Measurements from ENCODE around the gene ABCB7.
"Not testable (repeated sequence)": the region's sequence is repeated elsewhere in the genome, so short reads cannot be mapped to it uniquely, and the experiment has no call there.

ABCB7 gene

DNA sequence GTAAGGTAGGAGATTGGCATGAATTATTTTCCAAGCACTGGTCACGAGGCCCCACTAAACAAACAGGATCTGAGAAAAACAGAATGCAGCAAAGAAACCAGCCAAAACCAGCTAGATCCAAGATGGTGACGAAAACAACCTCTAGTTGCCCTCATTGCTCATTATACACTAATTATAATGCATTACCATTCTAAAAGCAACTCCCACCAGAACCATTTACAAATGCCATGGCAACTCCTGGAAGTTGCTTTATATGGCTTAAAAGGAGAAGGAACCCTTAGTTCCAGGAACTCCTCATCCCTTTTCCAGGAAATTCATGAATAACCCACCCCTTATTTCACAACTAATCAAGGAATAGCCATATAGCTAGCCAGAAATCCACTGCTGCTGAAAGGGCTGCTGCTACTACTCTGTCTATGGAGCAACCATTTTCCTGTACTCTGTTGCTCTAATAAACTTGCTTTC is 69.3 kb downstream of the ABCB7 start:
- H3K4me1 ChIP-seq (ENCODE audit: insufficient read depth, low read length): no peaks in the 10 kb centered on the region
- WGBS: 77% methylated on average over 2 of the region's 2 CpGs
- H3K4me3 ChIP-seq (ENCODE audit: low read length): no peak overlapping the region
- no peaks in the 10 kb centered on the region for H3K36me3 ChIP-seq (ENCODE audit: insufficient read depth, low read length)
- H3K27me3 ChIP-seq (ENCODE audit: insufficient read depth, low read length): no peaks in the 10 kb centered on the region
- H3K9ac ChIP-seq (ENCODE audit: low read depth, low read length): no peak overlapping the region
- H3K27ac ChIP-seq (ENCODE audit: low read depth, low read length): no peak overlapping the region
- H3K9me3 ChIP-seq (ENCODE audit: insufficient read depth, low read depth, low read length): peaks cover 4% of the 10 kb centered on the region; the same call in 1 of the 2 replicates

DNA sequence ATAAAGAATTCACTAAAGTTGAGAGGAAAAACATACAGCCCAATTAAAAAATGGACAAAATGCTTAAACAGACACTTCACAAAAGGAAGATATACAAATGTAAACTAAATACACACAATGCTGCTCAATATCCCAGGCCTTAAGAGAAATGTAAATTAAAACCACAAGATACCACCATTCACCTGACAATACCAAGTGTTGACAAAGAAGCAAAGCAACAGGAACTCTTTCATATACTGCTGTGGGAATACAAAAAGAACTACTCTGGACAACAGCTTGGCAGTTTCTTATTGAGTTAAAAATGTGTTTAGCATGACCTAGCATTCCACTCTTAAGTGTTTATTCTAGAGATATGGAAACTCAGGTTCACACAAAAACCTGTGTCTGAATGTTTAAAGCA is 71.3 kb downstream of the ABCB7 start:
- no peak overlapping the region for H3K4me3 ChIP-seq (ENCODE audit: low read length)
- no peaks in the 10 kb centered on the region for H3K27me3 ChIP-seq (ENCODE audit: insufficient read depth, low read length)
- peaks cover 4% of the 10 kb centered on the region; the same call in 1 of the 2 replicates for H3K9me3 ChIP-seq (ENCODE audit: insufficient read depth, low read depth, low read length)
- H3K4me1 ChIP-seq (ENCODE audit: insufficient read depth, low read length): no peaks in the 10 kb centered on the region
- no peak overlapping the region for H3K9ac ChIP-seq (ENCODE audit: low read depth, low read length)
- no peak overlapping the region for H3K27ac ChIP-seq (ENCODE audit: low read depth, low read length)
- H3K36me3 ChIP-seq (ENCODE audit: insufficient read depth, low read length): no peaks in the 10 kb centered on the region

DNA sequence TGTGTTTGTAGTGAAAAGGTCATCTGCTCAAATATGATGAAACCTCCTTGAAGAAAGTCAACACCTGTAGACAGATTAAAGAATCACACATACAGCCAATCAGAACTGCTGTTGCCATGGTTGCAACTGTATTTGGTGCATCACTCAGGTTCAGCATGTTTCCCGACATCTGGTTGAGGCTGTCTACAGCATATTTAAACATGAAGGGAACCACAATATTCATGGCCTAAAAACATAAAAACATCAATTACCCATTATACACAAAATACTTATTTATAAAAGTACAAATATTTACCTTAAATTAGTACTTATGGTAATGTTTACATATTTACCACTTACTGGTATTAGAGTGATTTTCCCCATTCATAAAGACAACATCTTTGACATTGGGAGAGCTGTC is 79.7 kb downstream of the ABCB7 start:
- Histone ChIP-seq H3K4me1 (ENCODE audit: insufficient read depth, low read length) (no peaks in the 10 kb centered on the region), H3K27me3 (ENCODE audit: insufficient read depth, low read length) (no peaks in the 10 kb centered on the region), H3K27ac (ENCODE audit: low read depth, low read length) (no peak overlapping the region), H3K36me3 (ENCODE audit: insufficient read depth, low read length) (peaks cover 15% of the 10 kb centered on the region; the same call in 1 of the 2 replicates), H3K4me3 (ENCODE audit: low read length) (no peak overlapping the region), H3K9me3 (ENCODE audit: insufficient read depth, low read depth, low read length) (no peaks in the 10 kb centered on the region), H3K9ac (ENCODE audit: low read depth, low read length) (no peak overlapping the region)
- WGBS: 100% methylated on average over 1 of the region's 1 CpG

DNA sequence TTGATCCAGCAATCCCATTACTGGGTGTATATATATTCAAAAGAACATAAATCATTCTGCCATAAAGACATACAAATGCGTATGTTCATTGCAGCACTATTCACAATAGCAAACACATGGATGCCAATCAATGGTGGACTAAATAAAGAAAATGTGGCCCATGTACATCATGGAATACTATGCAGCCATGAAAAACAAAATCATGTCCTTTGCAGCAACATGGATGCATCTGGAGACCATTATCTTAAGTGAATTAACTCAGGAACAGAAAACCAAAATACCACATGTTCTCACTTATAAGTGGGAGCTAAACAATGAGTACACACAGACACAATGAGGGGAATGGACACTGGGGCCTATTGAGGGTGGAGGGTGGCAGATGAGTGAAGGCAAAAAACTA is 81.6 kb downstream of the ABCB7 start:
- H3K9ac ChIP-seq (ENCODE audit: low read depth, low read length): no peak overlapping the region
- no peaks in the 10 kb centered on the region for H3K4me1 ChIP-seq (ENCODE audit: insufficient read depth, low read length)
- 0% methylated on average over 1 of the region's 1 CpG for WGBS
- no peak overlapping the region for H3K4me3 ChIP-seq (ENCODE audit: low read length)
- no peaks in the 10 kb centered on the region for H3K27me3 ChIP-seq (ENCODE audit: insufficient read depth, low read length)
- H3K36me3 ChIP-seq (ENCODE audit: insufficient read depth, low read length): peaks cover 19% of the 10 kb centered on the region; the same call in 1 of the 2 replicates
- H3K27ac ChIP-seq (ENCODE audit: low read depth, low read length): no peak overlapping the region
- no peaks in the 10 kb centered on the region for H3K9me3 ChIP-seq (ENCODE audit: insufficient read depth, low read depth, low read length)

DNA sequence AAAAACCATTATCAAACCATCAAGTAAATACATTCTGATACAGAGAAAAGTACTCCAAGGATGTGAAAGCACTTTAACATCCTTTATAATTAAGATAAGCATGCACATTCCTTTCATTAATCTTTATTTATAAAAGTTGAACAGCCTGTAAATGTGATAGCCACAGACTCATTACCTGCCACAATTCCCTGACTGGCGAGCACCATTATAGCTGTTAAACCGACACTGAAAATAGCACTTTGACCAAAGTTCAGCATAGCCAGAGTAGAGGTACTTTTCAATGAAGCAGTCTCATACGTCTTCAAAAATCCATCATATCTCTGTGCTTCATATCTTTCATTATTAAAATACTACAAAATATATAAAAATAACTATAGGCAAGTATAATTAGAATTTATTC is 84.7 kb downstream of the ABCB7 start:
- 89% methylated on average over 3 of the region's 3 CpGs for WGBS
- Histone ChIP-seq H3K36me3 (ENCODE audit: insufficient read depth, low read length) (peaks cover 23% of the 10 kb centered on the region; the same call in 1 of the 2 replicates), H3K27ac (ENCODE audit: low read depth, low read length) (no peak overlapping the region), H3K9me3 (ENCODE audit: insufficient read depth, low read depth, low read length) (no peaks in the 10 kb centered on the region), H3K4me3 (ENCODE audit: low read length) (no peak overlapping the region), H3K27me3 (ENCODE audit: insufficient read depth, low read length) (no peaks in the 10 kb centered on the region), H3K4me1 (ENCODE audit: insufficient read depth, low read length) (no peaks in the 10 kb centered on the region), H3K9ac (ENCODE audit: low read depth, low read length) (no peak overlapping the region)

DNA sequence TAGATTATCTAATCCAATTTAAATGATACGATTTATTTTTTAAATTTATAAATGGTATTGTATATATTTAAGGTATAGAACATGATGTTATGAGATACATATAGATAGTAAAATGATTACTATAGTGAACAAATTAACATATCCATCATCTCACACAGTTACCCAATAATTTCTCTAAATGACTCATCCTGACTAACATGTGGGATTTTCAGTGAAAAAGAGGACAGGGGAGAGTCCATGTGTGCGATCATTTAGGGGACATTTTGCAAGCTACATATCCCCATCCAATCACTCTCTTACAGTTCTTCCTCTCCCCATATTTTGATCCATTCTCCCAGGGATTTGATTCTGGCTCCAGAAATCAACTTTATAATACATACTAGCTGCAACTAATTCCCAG is 88.2 kb downstream of the ABCB7 start:
- Histone ChIP-seq H3K27me3 (ENCODE audit: insufficient read depth, low read length) (no peaks in the 10 kb centered on the region), H3K9ac (ENCODE audit: low read depth, low read length) (no peak overlapping the region), H3K4me1 (ENCODE audit: insufficient read depth, low read length) (no peaks in the 10 kb centered on the region), H3K9me3 (ENCODE audit: insufficient read depth, low read depth, low read length) (no peaks in the 10 kb centered on the region), H3K36me3 (ENCODE audit: insufficient read depth, low read length) (0 out of 2 replicates have a peak, but pooled peaks cover 8% of the 10 kb centered on the region), H3K27ac (ENCODE audit: low read depth, low read length) (no peak overlapping the region), H3K4me3 (ENCODE audit: low read length) (no peak overlapping the region)
- 100% methylated on average over 1 of the region's 2 CpGs for WGBS

DNA sequence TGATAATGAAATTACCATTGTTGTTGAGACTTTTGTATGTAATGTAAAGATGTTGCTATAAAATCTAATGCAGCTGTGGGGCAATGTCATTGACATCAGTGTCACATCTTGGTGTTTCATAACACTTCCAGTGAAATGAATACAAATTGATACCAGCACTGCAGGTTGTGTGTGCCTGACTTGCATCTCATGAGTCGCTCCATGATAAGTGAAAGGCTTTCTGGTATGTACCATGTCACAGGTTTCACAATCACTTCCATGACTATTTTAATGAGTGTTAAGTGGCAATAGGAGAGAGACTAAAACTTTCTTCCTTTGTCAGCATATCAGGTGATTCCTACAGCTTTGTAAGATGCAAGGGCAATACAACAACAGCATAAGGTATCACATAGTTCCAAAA is 94.4 kb downstream of the ABCB7 start:
- H3K4me1 ChIP-seq (ENCODE audit: insufficient read depth, low read length): no peaks in the 10 kb centered on the region
- no peaks in the 10 kb centered on the region for H3K9me3 ChIP-seq (ENCODE audit: insufficient read depth, low read depth, low read length)
- H3K4me3 ChIP-seq (ENCODE audit: low read length): no peak overlapping the region
- H3K36me3 ChIP-seq (ENCODE audit: insufficient read depth, low read length): peaks cover 12% of the 10 kb centered on the region; the same call in 1 of the 2 replicates
- 83% methylated on average over 1 of the region's 1 CpG for WGBS
- H3K27me3 ChIP-seq (ENCODE audit: insufficient read depth, low read length): no peaks in the 10 kb centered on the region
- no peak overlapping the region for H3K27ac ChIP-seq (ENCODE audit: low read depth, low read length)
- no peak overlapping the region for H3K9ac ChIP-seq (ENCODE audit: low read depth, low read length)

DNA sequence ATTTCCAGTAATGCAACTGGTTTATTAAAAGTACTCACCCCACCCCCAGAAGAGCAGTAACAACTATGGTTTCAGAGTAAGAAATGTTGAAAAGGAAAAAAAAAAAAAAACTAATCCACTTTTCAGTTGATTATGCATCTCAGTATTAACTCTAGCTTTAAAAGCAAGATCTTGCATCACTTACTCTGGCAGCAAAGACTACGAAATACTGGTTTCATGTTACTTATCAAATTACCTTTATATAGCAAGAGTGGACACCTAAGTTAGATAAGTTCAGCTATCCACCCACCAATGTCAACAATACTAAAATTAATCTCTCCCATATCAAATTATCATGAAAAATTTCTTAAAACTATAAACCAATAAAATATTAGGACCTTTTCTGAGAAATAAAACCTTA is 105.0 kb downstream of the ABCB7 start:
- H3K4me3 ChIP-seq (ENCODE audit: low read length): no peak overlapping the region
- H3K9me3 ChIP-seq (ENCODE audit: insufficient read depth, low read depth, low read length): no peaks in the 10 kb centered on the region
- 94% methylated on average over 1 of the region's 1 CpG for WGBS
- H3K27me3 ChIP-seq (ENCODE audit: insufficient read depth, low read length): no peaks in the 10 kb centered on the region
- peaks cover 11% of the 10 kb centered on the region; the same call in 1 of the 2 replicates for H3K36me3 ChIP-seq (ENCODE audit: insufficient read depth, low read length)
- no peak overlapping the region for H3K9ac ChIP-seq (ENCODE audit: low read depth, low read length)
- H3K4me1 ChIP-seq (ENCODE audit: insufficient read depth, low read length): no peaks in the 10 kb centered on the region
- H3K27ac ChIP-seq (ENCODE audit: low read depth, low read length): no peak overlapping the region

DNA sequence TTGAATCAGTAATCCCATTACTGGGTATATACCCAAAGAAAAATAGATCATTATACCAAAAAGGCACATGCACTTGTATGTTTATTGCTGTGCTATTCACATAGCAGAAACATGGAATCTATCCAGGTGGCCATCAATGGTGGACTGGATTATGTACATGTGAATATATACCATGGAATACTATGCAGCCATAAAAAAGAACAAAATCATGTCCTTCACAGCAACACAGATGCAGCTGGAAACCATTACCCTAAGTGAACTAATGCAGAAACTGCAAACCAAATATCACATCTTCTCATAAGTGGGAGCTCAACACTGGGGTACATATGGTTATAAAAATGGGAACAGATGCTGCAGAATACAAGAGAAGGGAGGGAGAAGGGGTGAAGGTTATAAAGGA is 110.7 kb downstream of the ABCB7 start:
- no peak overlapping the region for H3K27ac ChIP-seq (ENCODE audit: low read depth, low read length)
- H3K4me1 ChIP-seq (ENCODE audit: insufficient read depth, low read length): no peaks in the 10 kb centered on the region
- H3K27me3 ChIP-seq (ENCODE audit: insufficient read depth, low read length): no peaks in the 10 kb centered on the region

DNA sequence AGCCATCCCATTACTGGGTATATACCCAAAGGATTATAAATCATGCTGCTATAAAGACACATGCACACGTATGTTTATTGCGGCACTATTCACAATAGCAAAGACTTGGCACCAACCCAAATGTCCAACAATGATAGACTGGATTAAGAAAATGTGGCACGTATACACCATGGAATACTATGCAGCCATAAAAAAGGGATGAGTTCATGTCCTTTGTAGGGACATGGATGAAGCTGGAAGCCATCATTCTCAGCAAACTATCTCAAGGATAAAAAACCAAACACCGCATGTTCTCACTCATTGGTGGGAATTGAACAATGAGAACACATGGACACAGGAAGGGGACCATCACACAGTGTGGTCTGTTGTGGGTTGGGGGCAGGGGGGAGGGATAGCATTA is 111.9 kb downstream of the ABCB7 start:
- H3K27me3 ChIP-seq (ENCODE audit: insufficient read depth, low read length); H3K36me3 ChIP-seq (ENCODE audit: insufficient read depth, low read length); H3K4me1 ChIP-seq (ENCODE audit: insufficient read depth, low read length); H3K9me3 ChIP-seq (ENCODE audit: insufficient read depth, low read depth, low read length); H3K27ac ChIP-seq (ENCODE audit: low read depth, low read length); H3K9ac ChIP-seq (ENCODE audit: low read depth, low read length); H3K4me3 ChIP-seq (ENCODE audit: low read length): not testable (repeated sequence)
- 100% methylated on average over 1 of the region's 4 CpGs for WGBS

More for the DNA sequence above, 110.7 kb downstream of the ABCB7 start:
- H3K9me3 ChIP-seq (ENCODE audit: insufficient read depth, low read depth, low read length): 0 out of 2 replicates have a peak, but pooled peaks cover 8% of the 10 kb centered on the region
- peaks cover 11% of the 10 kb centered on the region; the same call in 1 of the 2 replicates for H3K36me3 ChIP-seq (ENCODE audit: insufficient read depth, low read length)
- H3K4me3 ChIP-seq (ENCODE audit: low read length): no peak overlapping the region
- no peak overlapping the region for H3K9ac ChIP-seq (ENCODE audit: low read depth, low read length)

DNA sequence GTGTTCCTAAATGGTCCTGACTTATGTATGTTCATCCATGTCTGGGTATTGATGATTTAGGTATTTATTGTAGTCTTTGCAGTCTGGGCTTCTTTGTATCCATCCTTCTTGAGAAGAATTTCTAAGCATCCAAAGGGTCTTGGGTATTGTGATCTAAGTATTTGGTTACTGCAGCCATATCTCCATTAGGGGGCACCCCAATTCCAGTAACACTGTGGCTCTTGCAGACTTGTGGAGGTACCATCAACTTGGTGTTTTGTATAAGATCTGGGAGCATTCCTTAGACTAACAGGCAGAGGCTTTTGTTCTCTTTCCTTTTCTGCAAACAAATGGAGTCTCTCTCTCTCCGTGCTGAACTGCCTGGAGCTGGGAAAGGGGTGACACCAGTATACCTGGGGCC is 117.2 kb downstream of the ABCB7 start:
- Histone ChIP-seq H3K9ac (ENCODE audit: low read depth, low read length) (no peak overlapping the region), H3K4me1 (ENCODE audit: insufficient read depth, low read length) (no peaks in the 10 kb centered on the region), H3K27ac (ENCODE audit: low read depth, low read length) (no peak overlapping the region), H3K4me3 (ENCODE audit: low read length) (no peak overlapping the region), H3K36me3 (ENCODE audit: insufficient read depth, low read length) (no peaks in the 10 kb centered on the region), H3K9me3 (ENCODE audit: insufficient read depth, low read depth, low read length) (peaks cover 4% of the 10 kb centered on the region; the same call in 1 of the 2 replicates), H3K27me3 (ENCODE audit: insufficient read depth, low read length) (no peaks in the 10 kb centered on the region)
- WGBS: 45% methylated on average over 1 of the region's 1 CpG
